HG03439 (cell line): ENCODE measurements around the gene SMTNL1.
A peak's percentile ranks its signal among the peaks of the same experiment; 100 is the strongest.
"Not testable (repeated sequence)": the region's sequence is repeated elsewhere in the genome, so short reads cannot be mapped to it uniquely, and the experiment has no call there.

ENCODE experiments used
- ATAC-seq: cut with Tn5 transposase; IDR thresholded peaks from one replicate; pipeline ENCODE4 v1.9.1; 2021; ENCODE audit warnings: mild to moderate bottlenecking, moderate library complexity; ENCODE audit not compliant: unreplicated experiment

SMTNL1 gene

DNA sequence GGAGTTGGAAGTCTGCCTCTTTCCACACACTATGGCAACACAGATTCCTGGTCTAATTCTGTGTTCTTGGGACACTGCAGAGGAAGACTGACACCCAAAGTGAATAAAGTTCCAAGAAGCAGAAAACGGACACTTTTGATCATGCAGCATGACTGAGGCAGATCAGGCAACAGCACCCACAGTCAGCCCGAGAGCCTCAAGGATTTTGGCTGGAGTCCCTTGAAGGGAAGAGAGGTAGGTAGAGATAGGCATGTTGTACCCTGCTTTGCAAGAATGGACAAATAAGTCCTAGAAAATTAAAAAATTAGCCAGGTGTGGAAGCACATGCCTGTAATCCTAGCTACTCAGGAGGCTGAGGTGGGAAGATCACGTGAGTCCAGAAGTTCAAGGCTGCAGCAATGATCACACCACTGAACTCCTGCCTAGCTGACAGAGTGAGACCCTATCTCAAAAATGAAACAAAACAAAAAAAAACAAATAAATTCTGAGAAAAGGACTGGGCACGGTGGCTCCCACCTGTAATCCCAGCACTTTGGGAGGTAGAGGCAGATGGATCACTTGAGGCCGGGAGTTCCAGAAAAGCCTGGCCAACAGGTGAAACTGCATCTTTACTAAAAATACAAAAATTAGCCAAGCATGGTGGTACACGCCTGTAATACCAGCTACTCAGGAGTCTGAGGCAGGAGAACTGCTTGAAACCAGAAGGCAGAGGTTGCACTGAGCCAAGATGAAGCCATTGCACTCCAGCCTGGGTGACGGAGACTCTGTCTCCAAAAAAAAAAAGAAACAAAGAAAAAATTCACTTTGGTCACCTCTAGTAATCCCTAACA lies 28.8 kb upstream of the SMTNL1 start:
- ATAC-seq = no peak

DNA sequence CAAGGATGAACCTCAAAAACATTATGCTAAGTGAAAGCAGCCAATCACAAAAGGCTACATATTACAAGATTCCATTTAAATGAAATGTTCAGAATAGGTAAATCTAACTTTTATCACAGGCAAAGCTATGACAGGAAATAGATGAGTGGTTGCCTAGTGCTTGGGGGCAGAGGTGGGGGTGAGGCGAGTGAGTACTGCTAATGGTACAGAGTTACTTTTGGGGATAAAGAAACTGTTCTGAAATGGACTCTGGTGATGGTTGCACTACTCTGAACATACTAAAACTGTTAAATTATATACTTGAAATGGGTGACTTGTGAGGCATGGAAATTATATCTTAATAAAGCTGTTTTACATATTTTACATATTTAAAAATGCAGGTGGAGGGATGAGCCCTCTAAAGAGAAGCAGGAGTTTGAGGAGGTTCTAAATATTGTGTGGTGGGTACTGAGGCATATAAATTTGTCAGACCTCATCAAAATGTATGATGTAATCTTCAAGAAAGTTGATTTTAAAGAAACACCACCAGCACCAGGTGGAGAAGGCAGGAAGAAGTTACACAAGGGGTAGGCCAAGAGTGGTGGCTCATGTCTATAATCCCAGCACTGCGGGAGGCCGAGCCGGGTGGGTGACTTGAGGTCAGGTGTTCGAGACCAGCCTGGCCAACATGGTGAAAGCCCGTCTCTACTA lies 25.5 kb upstream of the SMTNL1 start:
- ATAC-seq = no peak

DNA sequence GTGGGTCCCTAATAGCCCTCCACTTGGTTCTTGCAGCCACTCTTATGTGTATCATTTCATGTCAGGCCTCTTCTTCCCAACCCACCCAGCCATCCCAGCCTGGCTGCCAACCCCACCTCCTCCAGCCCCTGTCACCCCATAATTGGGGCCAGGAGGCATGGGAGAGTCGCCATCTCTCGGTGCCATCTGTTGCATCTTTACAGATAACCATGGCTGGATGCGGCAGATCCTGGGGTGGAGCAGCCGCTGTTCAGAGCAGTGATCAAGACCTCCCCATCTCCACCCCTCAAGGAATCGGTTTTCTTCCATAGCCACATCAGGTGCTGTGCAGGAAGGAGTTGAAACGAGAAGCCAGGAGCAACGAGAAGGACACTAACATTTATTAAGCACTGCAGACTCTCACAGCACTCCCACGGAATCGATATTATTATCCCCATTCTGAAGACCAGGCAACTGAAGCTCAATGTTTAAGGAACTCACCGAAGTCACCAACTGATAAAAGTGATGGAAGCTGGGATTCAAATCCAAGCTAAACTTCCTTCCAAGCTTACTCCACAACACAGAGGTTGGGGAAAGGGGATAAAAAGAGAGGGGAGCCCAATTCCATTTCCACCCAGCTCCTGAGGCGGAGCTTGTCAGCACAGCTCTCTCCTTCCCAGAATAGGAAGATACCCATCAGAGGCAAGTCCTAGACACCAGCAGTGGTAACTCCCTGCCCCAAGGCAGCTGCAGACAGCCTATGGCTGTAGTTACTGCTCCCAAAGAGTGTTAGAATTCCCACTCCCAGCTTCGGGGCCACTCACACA lies 24.5 kb upstream of the SMTNL1 start:
- no peak for ATAC-seq

DNA sequence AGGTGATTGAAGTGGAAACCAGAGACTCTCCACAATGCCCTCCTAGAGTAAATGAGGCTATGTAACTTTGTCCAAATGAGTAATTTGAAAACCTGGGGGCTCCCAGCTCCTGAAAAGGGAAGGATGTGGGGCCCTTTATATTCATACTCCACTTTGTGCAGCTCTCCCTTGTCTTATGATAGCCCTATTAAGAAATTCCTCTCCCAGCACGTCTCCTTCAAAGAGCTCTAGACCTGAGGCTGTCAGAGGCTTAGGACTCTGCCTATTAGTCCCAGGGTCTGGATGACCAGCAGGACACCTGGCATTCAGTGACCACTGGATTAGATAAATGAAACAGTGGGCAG lies 24.0 kb upstream of the SMTNL1 start:
- ATAC-seq = no peak

DNA sequence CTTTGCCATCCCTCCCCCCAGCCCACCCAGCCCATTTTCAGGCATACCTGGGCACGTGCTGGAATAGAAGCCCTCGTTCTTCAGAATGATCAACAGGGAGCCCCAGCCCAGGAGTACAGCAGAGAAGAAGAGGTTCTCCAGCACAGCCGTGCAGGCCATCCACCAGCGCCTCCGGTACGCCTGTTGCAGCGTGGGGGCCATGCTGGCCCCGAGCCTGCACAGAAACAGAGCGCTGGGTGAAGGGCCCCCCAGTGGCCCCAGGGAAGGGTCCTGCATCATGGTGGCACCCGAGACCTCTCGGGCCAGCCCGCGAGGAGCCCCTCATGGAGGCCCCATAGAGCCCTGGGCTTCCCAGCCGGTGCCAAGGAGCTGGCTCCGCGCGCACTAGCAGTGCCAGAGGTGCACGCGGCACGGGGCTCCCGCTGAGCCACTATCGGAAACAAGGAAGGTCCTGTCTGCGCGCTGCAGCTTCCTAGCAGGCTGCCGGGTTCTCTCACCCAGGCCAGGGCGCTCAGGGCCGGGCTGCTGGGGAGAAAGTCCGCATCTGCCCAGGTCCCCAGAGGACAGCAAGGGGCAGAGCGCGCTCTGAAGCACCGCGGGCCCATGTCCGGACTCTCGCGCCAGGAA lies 23.4 kb upstream of the SMTNL1 start:
- peak; percentile 33 for ATAC-seq

DNA sequence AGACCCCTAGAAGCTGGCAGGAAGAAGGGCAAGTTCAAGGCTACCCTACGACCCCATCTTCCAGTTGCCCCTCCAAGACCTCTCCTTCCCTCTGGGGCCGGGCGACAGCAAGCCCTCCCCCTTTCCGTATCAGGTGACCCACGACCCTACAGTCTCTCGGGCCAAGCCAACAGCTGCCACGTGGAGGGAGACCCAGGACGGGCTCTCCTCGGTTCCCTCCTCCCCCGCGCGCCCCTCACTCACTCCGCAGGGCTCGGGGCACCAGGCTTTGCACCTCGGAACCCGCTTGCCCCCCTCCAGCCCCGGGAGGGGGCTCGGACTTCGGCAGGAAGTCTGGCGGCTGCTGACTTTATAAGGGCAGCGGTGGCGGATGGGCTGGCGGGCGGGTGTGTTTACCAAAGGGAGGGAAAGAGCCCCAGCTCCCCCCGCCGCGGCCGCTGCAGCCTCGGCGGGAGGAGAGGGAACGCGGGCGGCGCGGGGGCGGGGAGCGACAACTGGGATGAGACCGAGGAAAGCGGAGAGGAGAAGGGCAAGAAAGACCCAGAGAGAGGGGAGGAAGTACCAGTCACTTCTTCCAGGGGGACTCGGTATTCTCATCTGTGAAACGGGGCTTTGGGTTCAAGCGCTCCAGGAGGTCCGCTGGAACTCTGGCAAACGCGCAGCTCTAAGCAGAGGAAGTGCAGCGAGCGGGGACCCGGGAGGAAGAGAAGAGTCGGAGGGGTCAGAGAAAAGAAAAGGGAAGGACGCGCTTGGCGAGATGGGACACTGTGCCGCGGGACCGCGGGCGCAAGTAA lies 22.7 kb upstream of the SMTNL1 start:
- ATAC-seq = peak; percentile 41

DNA sequence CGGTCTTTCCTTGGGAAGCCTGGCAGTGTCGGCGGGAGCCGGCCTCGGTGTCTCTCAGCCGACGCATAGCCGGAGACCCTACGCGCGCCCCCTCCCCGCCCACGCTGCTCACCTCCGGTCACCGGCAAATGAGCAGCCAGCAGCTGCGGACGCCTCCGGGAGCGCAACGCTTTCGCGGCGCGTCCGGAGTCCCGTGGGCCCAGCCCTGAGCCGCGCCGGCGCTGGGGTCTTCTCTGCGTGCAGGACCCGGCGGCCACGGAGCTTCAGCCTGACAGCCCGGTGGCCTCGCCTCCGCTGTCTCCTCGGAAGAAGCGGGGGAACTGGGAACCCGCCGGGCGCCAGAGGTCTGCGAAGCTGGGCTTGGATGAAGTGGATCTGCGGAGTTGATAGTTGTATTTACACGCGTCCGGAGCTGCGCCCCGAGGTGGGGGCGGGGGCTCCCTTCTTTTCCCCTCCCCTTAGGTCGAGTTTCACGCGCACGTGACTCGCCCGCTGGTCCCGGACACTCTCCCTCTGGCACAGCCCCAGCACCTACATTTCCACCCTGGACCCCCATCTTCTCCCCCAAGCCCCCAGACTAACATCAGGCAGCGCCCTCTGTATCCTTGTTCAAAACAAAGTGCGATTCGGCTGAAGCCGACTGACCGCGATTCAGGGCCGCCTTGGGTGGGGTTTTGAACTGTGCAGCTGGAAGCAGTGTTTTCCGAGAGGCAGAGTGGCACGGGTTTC lies 21.9 kb upstream of the SMTNL1 start, which contains the start of gene SLC43A1:
Gene SLC43A1, minus strand, starts transcription at position 371 of the 729 bp plus-strand sequence. CDS start 1,591 bp downstream, outside the sequence.
- ATAC-seq = peak; percentile 35

DNA sequence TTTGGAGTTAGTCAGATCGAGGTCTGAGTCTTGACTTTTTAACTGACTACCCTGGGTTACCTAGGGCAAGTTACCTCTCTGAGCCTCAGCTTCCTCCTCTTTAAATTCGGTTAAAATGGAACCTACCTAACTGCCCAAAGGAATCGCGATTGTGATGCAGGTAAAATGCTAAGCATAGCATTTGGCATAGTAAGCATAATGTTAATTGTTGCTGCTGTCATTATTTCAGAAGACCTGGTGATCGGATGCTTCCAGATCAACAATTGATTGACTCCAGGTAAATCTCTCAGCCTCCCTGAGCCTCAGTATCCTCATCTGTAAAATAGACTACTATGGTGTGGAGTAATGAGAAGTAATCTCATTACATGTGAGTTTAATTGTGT lies 21.3 kb upstream of the SMTNL1 start:
- ATAC-seq = no peak

DNA sequence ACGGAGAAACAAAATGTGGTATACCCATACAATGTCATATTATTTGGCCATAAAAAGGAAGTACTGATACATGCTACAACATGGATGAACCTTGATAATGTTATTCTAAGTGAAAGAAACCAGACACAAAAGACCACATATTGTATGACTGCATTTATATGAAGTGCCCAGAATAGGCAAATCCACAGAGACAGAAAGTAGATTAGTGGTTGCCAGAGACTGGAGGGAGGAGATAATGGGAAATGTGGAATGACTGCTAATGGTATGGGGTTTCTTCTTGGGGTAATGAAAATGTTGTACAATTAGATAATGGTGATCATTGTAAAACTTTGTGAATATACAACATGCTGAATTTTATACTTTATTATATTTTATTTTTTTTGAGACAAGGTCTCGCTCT lies 16.3 kb upstream of the SMTNL1 start:
- no peak for ATAC-seq

DNA sequence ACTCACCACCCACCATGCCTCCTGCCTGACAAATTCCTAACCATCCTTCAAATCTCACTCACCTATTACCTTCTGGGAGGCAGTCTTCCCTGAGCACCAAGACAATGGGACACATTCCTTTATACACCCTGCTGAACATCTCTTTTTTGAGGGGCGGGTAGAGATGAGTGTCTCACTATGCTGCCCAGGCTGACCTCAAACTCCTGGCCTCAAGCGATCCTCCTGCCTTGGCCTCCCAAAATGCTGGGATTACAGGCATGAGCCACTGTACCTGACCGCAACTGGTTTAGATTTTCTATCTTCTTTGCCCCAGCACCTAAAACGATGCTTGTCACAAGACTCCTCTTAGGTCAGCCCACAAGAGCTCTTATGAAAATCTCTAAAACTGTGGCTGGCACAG lies 14.0 kb upstream of the SMTNL1 start:
- no peak for ATAC-seq

DNA sequence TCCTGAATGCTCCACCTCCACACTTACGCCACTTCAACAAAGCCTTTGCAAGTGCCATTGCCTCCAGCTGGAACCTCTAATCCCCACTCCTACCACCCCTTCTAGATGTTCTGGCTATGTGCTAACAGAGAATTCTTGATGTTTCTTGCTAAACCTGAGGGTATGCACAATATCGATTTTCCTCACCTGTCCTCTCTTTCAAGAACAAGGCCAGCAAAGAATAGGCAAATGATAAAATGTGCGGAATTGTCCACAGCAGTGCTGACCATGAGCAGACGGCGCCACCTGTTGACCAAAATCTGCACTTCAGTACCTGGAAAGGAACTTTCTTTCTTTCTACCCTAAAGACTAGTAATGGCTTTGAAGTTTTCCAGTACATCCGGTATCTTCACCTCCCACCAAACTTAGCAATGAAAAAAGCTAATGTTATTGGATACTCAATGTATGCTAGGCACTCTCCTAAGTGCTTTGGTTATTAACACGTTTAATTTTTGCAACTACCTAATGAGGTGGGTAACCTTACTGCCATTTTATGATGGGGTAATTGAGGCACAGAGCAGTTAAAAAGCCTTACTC lies 10.3 kb upstream of the SMTNL1 start:
- no peak for ATAC-seq

DNA sequence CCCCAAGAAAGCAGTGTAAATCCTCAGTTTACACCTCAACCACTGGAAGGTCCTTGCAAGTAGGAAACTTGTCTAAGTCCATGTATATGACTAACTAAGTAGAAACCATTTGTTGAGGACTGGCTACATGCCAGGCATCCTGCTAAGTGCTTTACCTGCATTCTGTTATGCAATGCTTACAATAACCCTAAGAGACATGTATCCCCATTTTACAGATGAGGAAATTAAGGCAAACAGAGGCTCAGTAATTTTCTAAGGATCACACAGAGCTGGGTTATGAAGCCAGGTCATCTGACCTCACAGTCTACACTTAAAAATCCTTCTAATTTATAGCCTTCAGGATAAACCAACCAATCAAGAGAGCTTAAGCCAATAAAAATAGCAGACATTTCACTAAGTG lies 8.4 kb upstream of the SMTNL1 start:
- ATAC-seq = no peak

DNA sequence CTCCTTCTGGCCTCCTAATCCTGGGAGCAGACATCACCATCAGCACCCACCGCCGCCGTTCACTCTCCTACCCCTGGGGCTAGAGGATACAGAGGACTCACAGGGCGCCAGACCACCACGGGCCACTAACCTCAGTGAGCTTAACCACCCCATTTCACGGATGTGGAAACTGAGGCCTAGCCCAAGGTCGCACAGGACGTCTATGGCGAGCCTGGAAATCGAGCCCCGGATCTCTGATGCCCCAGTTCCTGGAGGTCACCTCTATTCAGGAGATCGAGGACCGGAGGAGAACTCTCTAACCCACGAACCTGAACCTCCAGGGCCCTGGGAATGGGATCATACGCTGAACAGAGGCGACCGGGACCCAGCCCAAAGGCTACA lies 7.2 kb upstream of the SMTNL1 start:
- ATAC-seq = no peak

DNA sequence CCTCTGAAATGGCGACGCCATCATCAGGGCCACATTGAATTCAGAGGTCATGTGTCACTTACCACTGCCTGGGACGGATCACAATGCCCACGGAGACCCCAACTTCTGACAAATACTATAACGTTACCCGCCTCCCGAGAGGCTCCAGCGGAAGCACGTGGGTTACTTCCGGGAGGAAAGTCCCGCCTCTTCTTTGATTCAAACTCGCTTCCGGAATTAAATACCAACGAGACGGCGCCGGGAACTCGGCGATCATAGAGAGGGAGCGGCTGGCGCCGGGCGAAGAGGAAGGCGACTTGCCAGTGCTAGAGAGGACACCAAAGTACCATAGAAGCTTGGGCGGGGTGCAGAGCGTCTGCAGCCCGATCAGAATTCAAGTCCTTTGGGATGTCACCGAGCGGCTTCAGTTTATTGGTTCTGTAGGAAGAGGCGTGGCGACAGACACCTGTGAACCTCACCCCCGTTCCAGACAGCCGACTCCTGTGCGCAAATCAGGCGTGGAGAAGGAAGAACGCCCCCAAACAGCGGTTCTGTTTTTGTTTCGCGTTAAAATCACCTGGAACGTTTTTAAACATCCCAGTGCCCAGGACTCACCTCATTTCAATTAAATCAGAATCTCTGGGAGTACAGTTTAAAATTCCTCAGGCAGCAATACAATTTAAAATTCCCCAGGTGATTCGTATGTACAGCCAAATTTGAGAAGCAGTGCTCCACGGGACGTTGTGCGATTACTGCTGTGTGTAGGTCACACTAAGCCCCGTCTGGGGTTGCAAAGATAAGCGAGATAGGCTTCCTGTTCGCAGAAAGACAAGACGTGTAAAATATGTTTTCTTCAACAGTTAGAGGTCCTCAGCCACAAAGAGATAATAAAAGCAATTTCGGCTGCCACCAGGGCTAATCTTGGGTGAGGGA lies 6.5 kb upstream of the SMTNL1 start, which contains the start of gene TIMM10:
Gene TIMM10, minus strand, starts transcription at position 159 of the 912 bp plus-strand sequence. CDS start 565 bp downstream, outside the sequence.
- ATAC-seq = peak; percentile 99

DNA sequence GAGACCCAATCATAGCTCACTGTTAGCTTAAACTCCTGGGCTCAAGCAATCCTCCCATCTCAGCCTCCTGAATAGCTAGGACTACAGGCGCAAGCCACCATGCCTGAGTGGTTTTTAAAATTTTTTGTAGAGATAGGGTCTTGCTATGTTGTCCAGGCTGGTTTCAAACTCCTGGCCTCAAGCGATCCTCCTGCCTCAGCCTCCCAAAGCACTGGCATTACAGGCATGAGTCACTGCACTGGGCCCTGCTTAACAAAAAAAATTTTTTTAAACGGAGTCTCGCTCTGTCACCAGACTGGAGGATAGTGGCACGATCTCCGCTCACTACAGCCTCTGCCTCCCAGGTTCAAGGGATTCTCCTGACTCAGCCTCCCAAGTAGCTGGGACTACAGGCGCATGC lies 2.9 kb upstream of the SMTNL1 start:
- not testable (repeated sequence) for ATAC-seq

DNA sequence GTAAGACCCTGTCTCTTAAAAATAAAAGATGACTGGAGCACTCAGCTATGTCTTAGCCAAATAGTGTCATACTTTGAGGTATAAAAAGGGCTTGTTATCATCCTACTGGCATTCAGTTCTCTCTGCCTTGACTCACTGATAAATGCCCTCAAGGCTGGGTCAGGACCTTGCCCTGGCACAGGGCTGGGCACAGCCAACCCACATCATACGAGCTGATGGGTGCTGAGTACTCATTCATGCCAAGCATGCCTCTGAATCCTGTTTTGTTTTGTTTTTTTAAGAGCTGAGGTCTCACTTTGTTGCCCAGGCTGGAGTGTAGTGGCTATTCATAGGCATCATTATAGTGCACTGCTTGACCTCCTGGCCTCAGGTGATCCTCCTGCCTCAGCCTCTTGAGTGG lies 1.9 kb downstream of the SMTNL1 start:
- ATAC-seq = no peak

DNA sequence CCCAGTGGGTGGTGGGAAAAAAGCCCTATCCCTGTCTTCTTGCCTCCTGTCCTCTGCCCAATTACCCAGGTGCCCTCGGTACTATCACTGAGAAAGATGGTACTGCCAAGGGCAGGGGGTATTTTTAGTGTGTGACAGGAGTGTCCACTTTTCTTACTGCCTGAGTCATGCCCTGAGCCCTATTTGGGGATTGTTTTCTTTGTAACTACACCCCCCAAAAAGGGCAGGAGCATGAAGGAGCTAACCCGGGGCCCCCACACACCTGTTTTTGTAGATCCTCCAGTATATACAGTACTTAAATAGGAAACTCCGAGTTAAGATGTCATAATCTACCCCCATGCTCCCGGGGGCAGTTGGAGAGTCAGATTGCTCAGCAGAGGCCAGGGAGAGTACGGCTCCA lies 3.8 kb downstream of the SMTNL1 start:
- no peak for ATAC-seq

DNA sequence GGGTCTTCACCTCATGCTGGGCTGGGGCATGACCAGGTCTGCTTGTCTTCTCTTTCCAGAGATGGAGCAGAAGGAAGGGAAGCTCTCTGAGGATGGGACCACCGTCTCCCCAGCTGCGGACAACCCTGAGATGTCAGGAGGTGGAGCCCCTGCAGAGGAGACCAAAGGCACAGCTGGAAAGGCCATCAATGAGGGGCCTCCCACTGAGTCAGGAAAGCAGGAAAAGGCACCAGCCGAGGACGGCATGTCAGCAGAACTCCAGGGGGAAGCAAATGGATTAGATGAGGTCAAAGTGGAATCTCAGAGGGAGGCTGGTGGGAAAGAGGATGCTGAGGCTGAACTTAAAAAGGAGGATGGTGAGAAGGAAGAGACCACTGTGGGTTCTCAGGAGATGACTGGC lies 5.2 kb downstream of the SMTNL1 start:
- no peak for ATAC-seq
